ENCODE data around the gene SIRT2.

GRCh38 chr19:38841180-38841766 is 58.1 kb downstream of the SIRT2 start:
- TF ChIP-seq CTCF (IDR thresholded peaks at IDR 0.05) (no peak), POLR2A (IDR thresholded peaks at IDR 0.05) (no peak)

Data from tibial nerve (tissue), 3 donors.